D721Med (cell line): Measurements from ENCODE around the gene USF2.

Source experiments
- DNase-seq: peaks from one replicate; pipeline ENCODE4 v3.0.0; 2011; ENCODE audit warnings: low spot score; ENCODE audit not compliant: insufficient read length
- FAIRE-seq: peaks from 2 replicates; lab custom pipeline; 2011; peaks lifted over from hg19 to GRCh38; lab: Jason Lieb, UNC
- TF ChIP-seq, protein P1 (sequence below): IDR thresholded peaks from 2 replicates; pipeline ENCODE4 v1.5.1; 2012; ENCODE audit warnings: mild to moderate bottlenecking, control low read depth; ENCODE audit not compliant: insufficient read depth; ENCODE audit errors: missing control alignments

Gene USF2

DNA sequence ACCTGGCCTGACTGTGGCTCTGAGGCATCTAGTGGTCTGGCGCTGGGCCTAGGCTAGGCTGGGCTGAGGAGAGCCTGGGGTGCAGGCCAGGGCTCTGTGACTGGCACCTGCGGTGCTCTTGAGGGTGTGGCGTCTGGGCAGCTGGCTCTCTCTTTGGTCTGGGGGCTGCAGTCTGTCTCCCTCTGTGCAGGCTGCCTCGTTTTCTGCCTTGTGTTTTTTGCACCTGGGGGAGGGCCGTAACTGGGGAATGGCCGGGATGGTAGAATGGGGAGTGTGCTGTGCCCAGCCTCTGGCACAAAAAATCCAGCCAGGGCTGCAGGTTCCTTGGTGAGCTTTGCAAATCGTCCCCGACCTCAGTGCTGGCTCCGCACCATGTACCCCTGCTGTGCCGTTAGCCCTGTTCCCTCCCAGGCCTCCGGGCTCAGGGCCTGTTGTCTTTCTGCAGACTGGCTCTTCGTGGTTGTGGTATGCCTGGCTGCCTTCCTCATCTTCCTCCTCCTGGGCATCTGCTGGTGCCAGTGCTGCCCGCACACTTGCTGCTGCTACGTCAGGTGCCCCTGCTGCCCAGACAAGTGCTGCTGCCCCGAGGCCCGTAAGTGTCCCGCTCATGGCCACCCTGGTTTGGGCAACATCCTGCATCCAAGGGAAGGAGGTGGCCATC, 6.5 kb upstream of the USF2 start:
- TF ChIP-seq, protein P1, sequence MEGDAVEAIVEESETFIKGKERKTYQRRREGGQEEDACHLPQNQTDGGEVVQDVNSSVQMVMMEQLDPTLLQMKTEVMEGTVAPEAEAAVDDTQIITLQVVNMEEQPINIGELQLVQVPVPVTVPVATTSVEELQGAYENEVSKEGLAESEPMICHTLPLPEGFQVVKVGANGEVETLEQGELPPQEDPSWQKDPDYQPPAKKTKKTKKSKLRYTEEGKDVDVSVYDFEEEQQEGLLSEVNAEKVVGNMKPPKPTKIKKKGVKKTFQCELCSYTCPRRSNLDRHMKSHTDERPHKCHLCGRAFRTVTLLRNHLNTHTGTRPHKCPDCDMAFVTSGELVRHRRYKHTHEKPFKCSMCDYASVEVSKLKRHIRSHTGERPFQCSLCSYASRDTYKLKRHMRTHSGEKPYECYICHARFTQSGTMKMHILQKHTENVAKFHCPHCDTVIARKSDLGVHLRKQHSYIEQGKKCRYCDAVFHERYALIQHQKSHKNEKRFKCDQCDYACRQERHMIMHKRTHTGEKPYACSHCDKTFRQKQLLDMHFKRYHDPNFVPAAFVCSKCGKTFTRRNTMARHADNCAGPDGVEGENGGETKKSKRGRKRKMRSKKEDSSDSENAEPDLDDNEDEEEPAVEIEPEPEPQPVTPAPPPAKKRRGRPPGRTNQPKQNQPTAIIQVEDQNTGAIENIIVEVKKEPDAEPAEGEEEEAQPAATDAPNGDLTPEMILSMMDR: no peak
- FAIRE-seq: no peak
- no peak for DNase-seq

DNA sequence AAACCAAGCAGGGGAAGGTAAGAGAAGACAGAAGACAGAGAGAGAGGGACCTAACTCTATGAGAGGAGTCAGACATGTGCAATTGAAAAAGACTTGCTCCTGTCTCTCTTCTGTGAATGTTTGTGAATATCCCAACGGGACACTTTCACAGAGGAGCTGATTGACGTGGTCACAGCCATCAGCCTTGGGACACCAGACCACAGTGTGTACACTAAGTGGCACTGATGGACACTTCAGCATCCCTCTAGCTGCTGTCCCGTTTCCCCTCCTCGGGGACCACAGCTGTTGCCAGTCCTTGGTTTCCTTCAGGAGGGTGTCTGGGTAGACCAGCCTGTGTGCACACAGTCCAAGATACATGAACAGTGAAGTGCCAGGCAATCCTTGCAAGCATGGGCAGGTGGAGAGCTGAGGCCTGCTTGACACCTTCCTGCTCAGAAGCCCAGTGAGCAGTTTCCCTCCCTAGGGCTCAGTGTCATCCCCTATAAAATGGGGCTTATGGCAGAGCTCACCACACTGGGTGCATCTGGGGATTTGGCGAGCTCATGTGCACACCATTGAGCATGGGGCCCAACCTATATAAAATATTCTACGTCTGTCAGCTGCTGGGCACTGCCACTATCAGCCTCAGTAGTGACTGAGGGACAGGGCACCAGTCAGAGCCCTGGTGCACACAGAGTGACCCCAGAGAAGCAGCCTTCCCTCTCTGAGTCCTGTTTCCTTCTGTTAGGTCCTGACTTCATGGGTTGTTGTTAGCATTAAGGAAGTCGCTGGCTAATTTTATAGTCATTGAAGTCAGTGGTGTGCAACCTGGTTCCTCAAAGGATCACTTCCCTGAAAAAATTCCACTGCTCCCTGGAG, 4.3 kb upstream of the USF2 start:
- FAIRE-seq (no peak), DNase-seq (no peak)
- TF ChIP-seq, protein P1: no peak

DNA sequence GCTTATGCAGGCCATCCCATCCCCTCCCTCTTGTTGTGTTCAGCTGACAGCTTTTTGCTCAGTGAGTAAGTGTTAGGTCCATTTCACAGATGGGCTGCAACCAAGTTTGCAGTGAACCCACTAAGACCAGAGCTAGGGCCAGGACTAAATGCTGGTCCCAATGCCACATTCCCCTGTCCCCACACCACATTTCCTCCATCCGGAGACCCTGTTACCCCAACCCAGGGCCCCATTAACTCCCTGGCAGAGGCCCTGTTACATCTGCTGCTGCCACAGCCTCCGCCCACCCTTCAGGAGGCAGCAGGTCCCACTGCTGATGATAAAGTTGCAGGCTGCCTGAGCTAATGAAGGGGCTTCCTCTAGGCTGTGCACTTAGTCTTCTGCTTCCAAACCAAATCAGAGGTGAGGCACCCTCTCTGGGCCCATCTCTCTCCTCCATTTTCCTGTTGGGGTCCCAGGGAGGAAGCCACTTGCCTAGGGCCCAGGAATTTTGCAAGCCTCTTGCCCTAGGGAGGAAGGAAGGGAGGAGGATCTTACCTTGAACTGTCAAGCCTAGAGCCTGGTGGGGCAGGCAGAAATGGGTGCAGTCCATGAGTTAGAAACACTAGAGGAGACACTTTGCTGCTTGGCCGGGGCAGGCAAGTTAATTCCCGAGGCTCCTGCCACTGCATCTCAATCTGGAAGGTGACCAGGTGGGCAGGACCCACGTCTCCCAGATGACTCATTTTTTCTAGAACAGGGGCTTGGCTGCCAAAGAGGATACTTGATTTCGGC, 3.4 kb upstream of the USF2 start:
- TF ChIP-seq, protein P1: no peak
- FAIRE-seq: no peak
- no peak for DNase-seq

DNA sequence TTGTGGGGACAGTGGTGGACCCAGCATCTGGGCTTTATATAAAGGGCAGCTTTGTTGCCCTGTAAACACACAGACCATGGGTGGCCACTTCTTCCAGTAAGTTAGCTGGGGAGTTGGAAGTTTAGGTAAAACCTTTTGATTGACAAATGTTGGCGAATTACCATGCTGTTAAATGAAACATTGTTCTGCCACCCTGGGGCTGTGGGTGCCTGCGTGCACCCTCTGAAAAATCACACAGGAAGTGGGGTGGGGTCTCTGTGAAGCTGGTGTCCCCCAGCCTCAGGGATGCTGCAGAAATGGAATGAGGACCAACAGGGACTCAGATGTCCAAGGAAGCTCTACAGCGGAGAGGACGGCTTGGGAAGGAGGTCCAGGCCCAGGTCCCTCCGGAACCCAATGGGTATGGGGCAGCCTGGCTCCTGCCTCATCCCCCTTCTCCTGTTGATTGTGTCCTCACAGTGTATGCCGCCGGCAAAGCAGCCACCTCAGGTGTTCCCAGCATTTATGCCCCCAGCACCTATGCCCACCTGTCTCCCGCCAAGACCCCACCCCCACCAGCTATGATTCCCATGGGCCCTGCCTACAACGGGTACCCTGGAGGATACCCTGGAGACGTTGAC, 2.8 kb upstream of the USF2 start:
- TF ChIP-seq, protein P1: no peak
- FAIRE-seq (no peak), DNase-seq (no peak)

DNA sequence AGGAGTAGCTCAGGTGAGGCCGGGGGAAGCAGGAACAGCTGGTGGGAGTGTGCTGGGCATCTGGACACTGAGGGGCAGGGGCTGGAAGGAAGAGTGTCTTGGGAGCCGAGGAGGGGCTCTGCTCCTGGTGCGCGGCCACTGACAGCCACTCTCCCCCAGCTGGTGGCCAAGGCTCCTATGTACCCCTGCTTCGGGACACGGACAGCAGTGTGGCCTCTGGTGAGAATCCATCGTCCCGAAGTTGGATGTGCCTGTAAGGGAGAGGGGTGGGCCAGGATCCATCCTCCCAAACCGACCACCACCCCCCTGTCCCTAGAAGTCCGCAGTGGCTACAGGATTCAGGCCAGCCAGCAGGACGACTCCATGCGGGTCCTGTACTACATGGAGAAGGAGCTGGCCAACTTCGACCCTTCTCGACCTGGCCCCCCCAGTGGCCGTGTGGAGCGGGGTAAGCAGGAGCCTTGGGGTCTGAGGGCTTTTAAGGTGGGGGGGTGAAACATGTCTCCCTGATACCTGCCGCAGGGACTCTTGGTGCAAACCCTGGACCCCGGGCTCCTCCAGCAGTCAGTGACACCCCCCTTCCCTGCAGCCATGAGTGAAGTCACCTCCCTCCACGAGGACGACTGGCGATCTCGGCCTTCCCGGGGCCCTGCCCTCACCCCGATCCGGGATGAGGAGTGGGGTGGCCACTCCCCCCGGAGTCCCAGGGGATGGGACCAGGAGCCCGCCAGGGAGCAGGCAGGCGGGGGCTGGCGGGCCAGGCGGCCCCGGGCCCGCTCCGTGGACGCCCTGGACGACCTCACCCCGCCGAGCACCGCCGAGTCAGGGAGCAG, 2.0 kb upstream of the USF2 start:
- FAIRE-seq: no peak
- DNase-seq: no peak
- TF ChIP-seq, protein P1: no peak

DNA sequence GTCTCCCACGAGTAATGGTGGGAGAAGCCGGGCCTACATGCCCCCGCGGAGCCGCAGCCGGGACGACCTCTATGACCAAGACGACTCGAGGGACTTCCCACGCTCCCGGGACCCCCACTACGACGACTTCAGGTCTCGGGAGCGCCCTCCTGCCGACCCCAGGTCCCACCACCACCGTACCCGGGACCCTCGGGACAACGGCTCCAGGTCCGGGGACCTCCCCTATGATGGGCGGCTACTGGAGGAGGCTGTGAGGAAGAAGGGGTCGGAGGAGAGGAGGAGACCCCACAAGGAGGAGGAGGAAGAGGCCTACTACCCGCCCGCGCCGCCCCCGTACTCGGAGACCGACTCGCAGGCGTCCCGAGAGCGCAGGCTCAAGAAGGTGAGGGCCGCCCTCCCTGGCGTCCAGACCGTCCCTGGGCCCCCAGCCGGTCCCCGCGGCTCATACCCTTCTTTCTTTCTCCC, 1.4 kb upstream of the USF2 start:
- TF ChIP-seq, protein P1: no peak
- DNase-seq (no peak), FAIRE-seq (no peak)
